ENCODE results near the gene HRCT1. TPM values are rescaled to one million over a fixed set of nuclear protein-coding genes. Genes with fewer than 3 reads are reported as not detected.

HRCT1 gene
- total and polyA plus RNA-seq, 4 donors: 0.81 to 1.6 (median 1.2) TPM; not detected in 1

DNA sequence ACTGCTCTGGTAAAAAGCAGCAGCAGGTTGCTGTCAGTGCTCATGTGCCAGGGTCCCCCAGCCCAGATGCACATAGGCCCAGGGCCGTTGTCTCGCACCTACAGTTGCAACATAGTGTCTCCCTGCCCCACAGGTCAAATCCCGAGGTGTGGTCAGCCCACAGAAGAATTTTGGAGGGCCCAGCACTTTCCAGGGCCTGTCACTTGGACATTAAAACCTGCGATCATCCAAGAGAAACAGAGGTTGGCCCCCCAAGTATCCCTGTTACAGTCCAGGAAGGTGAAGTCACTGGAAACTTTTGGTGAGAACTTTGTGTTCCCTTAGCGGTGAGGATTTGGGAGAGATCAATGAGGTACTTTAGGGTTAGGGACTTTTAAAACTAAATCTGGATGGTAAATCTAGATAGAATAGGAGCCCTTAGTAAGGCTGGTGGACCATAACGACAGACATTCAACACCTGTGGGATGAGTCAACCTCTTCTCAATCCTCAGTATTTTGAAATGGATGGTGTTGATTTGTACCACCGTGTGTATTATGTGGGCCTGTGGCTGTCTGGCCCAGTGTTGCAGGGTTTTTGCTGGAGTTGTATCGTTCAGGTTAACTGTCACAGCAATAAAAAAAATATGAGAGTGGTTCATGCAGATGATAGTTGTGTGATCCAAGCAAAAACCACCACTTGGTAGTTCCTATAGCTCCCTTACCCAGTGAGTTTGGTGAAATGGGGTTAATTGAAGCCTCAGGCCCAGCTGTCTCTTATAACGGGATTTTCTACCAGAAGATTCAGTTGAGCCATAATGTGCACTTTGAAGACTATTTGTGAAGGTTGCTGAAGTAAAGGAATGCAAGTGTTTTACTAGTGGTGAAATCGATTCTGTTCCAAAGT, 32.7 kb downstream of the HRCT1 start:
- no peaks in the 10 kb centered on the region for H3K9me3 ChIP-seq (ENCODE audit: control insufficient read depth, insufficient read depth, low read length)
- 89% methylated on average over 5 of the region's 10 CpGs for WGBS (ENCODE audit: insufficient coverage)
- no peaks in the 10 kb centered on the region for H3K4me1 ChIP-seq (ENCODE audit: control insufficient read depth, insufficient read depth, low read length)
- H3K27ac ChIP-seq (ENCODE audit: low read depth, low read length): no peak overlapping the region
- no peak for DNase-seq (ENCODE audit: low read depth in 4 of 6, low spot score in 6 of 6)
- H3K4me3 ChIP-seq (ENCODE audit: low read depth, low read length): no peak overlapping the region
- no peaks in the 10 kb centered on the region for H3K27me3 ChIP-seq (ENCODE audit: control insufficient read depth, insufficient read depth, low read length)
- H3K36me3 ChIP-seq (ENCODE audit: control insufficient read depth, insufficient read depth, low read length): no peaks in the 10 kb centered on the region

DNA sequence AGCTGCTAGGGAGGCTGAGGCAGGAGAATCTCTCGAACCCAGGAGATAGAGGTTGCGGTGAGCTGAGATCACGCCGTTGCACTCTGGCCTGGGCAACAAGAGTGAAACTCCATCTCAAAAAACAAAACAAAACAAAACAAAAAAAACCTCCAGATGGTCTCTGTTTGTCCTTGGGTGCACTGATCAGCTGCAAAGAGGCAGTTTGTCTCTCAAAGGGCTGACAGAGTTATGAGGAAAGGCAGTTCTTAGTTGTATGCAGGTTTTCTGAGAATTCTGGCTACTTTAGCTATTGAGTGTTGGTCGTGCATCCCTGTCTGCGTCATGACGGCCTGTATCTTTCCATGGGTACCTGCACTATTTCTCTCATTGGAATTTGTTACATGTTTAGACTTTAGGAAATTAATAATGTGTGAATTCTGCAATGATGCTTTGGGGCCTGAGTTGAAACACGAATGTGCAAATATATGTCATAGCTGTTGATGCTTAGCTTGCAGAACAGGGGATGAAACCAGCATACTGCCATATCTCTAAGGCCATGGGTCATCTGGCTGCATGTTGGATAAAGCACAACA, 33.8 kb downstream of the HRCT1 start:
- no peak for DNase-seq (ENCODE audit: low read depth in 4 of 6, low spot score in 6 of 6)
- Histone ChIP-seq H3K4me1 (ENCODE audit: control insufficient read depth, insufficient read depth, low read length) (no peaks in the 10 kb centered on the region), H3K9me3 (ENCODE audit: control insufficient read depth, insufficient read depth, low read length) (no peaks in the 10 kb centered on the region), H3K36me3 (ENCODE audit: control insufficient read depth, insufficient read depth, low read length) (no peaks in the 10 kb centered on the region), H3K4me3 (ENCODE audit: low read depth, low read length) (no peak overlapping the region), H3K27me3 (ENCODE audit: control insufficient read depth, insufficient read depth, low read length) (no peaks in the 10 kb centered on the region), H3K27ac (ENCODE audit: low read depth, low read length) (no peak overlapping the region)
- WGBS (ENCODE audit: insufficient coverage): 85% methylated on average over 4 of the region's 8 CpGs

DNA sequence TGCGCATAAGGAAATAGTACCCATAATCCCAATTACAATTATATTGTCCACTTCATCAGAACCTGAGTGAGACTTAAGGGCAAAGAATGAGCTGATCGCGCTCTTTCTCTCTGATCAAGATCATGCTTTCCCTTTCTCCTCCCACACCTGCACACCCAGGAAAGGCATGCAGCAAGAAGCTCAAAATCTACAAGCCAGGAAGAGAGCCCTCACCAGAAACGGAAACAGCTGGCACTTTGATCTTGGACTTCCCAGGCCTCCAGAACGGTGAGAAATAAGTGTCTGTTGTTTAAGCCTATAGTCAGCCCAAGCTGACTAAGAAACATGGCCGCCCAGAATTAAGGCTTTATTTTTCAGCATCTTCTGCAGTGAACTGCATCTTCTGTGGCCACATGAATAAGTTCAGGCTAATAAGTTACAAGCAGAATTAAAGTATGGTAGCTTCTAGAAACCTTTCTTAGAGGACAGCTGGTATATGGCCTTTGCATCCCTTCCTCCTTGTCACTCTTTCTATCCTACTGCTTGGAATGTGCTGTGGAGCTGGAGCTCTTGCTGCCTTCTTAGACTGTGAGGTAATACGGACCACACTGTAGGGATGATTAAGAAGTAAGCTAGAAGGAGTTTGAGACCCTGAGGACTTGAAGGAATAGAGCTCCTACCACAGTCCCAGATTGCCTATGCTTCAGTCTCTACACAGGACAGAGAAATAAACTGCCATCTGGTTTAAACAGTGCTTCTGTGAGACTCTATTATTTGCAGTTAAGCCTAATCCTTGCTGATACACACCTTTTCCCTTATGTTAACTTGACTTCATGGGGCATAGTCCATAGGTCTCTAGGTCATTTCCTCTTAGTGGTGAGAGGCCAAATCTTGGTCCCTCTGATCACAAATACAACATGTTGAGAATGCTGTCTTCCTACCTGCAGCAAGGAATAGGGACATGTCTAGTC, 34.7 kb downstream of the HRCT1 start:
- H3K9me3 ChIP-seq (ENCODE audit: control insufficient read depth, insufficient read depth, low read length): no peaks in the 10 kb centered on the region
- H3K4me3 ChIP-seq (ENCODE audit: low read depth, low read length): no peak overlapping the region
- H3K4me1 ChIP-seq (ENCODE audit: control insufficient read depth, insufficient read depth, low read length): peaks cover 5% of the 10 kb centered on the region
- no peaks in the 10 kb centered on the region for H3K36me3 ChIP-seq (ENCODE audit: control insufficient read depth, insufficient read depth, low read length)
- DNase-seq (ENCODE audit: low read depth in 4 of 6, low spot score in 6 of 6): no peak
- no peak overlapping the region for H3K27ac ChIP-seq (ENCODE audit: low read depth, low read length)
- WGBS (ENCODE audit: insufficient coverage): 79% methylated on average over 3 of the region's 7 CpGs
- no peaks in the 10 kb centered on the region for H3K27me3 ChIP-seq (ENCODE audit: control insufficient read depth, insufficient read depth, low read length)

GRCh38 chr9:35942286-35942685, 36.3 kb downstream of the HRCT1 start:
- WGBS (ENCODE audit: insufficient coverage): 78% methylated on average over 2 of the region's 5 CpGs

GRCh38 chr9:35944173-35944572, 38.2 kb downstream of the HRCT1 start:
- Histone ChIP-seq H3K36me3 (ENCODE audit: control insufficient read depth, insufficient read depth, low read length) (no peaks in the 10 kb centered on the region), H3K4me3 (ENCODE audit: low read depth, low read length) (no peak overlapping the region), H3K27me3 (ENCODE audit: control insufficient read depth, insufficient read depth, low read length) (peaks cover 3% of the 10 kb centered on the region), H3K4me1 (ENCODE audit: control insufficient read depth, insufficient read depth, low read length) (peaks cover 5% of the 10 kb centered on the region), H3K27ac (ENCODE audit: low read depth, low read length) (no peak overlapping the region), H3K9me3 (ENCODE audit: control insufficient read depth, insufficient read depth, low read length) (no peaks in the 10 kb centered on the region)
- DNase-seq (ENCODE audit: low read depth in 4 of 6, low spot score in 6 of 6): no peak
- WGBS (ENCODE audit: insufficient coverage): 92% methylated on average over 3 of the region's 3 CpGs

More at GRCh38 chr9:35942286-35942685, 36.3 kb downstream of the HRCT1 start:
- no peak for DNase-seq (ENCODE audit: low read depth in 4 of 6, low spot score in 6 of 6)
- Histone ChIP-seq H3K4me1 (ENCODE audit: control insufficient read depth, insufficient read depth, low read length) (peaks cover 5% of the 10 kb centered on the region), H3K27ac (ENCODE audit: low read depth, low read length) (no peak overlapping the region), H3K9me3 (ENCODE audit: control insufficient read depth, insufficient read depth, low read length) (no peaks in the 10 kb centered on the region), H3K36me3 (ENCODE audit: control insufficient read depth, insufficient read depth, low read length) (no peaks in the 10 kb centered on the region), H3K27me3 (ENCODE audit: control insufficient read depth, insufficient read depth, low read length) (no peaks in the 10 kb centered on the region), H3K4me3 (ENCODE audit: low read depth, low read length) (no peak overlapping the region)

- Histone ChIP-seq H3K4me3 (ENCODE audit: low read depth, low read length) (no peak overlapping the region), H3K27me3 (ENCODE audit: control insufficient read depth, insufficient read depth, low read length) (peaks cover 5% of the 10 kb centered on the region), H3K36me3 (ENCODE audit: control insufficient read depth, insufficient read depth, low read length) (no peaks in the 10 kb centered on the region), H3K9me3 (ENCODE audit: control insufficient read depth, insufficient read depth, low read length) (no peaks in the 10 kb centered on the region), H3K4me1 (ENCODE audit: control insufficient read depth, insufficient read depth, low read length) (peaks cover 5% of the 10 kb centered on the region), H3K27ac (ENCODE audit: low read depth, low read length) (no peak overlapping the region)
- 100% methylated on average over 1 of the region's 3 CpGs for WGBS (ENCODE audit: insufficient coverage)
- no peak for DNase-seq (ENCODE audit: low read depth in 4 of 6, low spot score in 6 of 6)
These were observed 38.8 kb downstream of the HRCT1 start for GRCh38 chr9:35944841-35945240.

DNA sequence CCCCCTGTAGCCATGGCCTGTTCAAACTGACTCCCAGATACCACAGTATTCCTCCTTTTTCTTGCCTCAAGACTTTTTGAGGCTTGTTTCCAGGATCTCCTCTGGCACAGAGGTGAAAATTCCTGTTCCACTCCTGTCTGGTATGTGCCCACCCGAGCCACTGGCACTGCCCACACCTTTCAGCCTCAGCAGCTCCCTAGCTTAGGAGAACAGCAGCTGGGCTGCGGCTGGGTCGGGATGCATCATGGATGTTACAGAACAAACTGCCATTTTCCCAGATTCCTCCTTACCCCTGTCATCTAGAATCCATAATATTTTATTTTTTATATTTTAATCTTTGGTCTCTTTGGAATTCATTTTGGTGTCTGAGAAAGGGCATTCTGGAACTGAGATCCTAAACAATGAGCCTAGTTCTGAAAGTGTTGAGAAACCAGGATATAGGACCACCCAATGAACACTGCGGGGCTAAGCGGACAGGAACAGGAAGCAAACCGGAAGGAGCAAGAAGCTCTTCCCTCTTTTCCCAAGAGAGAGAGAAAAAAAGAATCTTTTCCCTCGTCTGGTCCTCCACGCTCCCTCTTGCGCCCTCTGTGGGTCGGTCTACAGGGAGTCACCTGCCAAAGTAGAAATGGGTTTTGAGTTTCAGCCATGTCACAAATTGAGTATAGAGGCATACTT, 39.5 kb downstream of the HRCT1 start:
- Histone ChIP-seq H3K36me3 (ENCODE audit: control insufficient read depth, insufficient read depth, low read length) (no peaks in the 10 kb centered on the region), H3K4me3 (ENCODE audit: low read depth, low read length) (peak overlapping the region; percentile 17), H3K4me1 (ENCODE audit: control insufficient read depth, insufficient read depth, low read length) (peaks cover 5% of the 10 kb centered on the region), H3K27ac (ENCODE audit: low read depth, low read length) (no peak overlapping the region), H3K9me3 (ENCODE audit: control insufficient read depth, insufficient read depth, low read length) (no peaks in the 10 kb centered on the region), H3K27me3 (ENCODE audit: control insufficient read depth, insufficient read depth, low read length) (peaks cover 5% of the 10 kb centered on the region)
- peak; percentile 15 to 92 (median 41) for DNase-seq (ENCODE audit: low read depth in 4 of 6, low spot score in 6 of 6)
- WGBS (ENCODE audit: insufficient coverage): 86% methylated on average over 1 of the region's 10 CpGs

- Histone ChIP-seq H3K36me3 (ENCODE audit: control insufficient read depth, insufficient read depth, low read length) (no peaks in the 10 kb centered on the region), H3K4me1 (ENCODE audit: control insufficient read depth, insufficient read depth, low read length) (peaks cover 5% of the 10 kb centered on the region), H3K27ac (ENCODE audit: low read depth, low read length) (no peak overlapping the region), H3K4me3 (ENCODE audit: low read depth, low read length) (no peak overlapping the region), H3K9me3 (ENCODE audit: control insufficient read depth, insufficient read depth, low read length) (no peaks in the 10 kb centered on the region), H3K27me3 (ENCODE audit: control insufficient read depth, insufficient read depth, low read length) (peaks cover 8% of the 10 kb centered on the region)
- no CpG with 5 or more reads among the region's 2 CpGs for WGBS (ENCODE audit: insufficient coverage)
- DNase-seq (ENCODE audit: low read depth in 4 of 6, low spot score in 6 of 6): no peak
These were observed 42.4 kb downstream of the HRCT1 start for GRCh38 chr9:35948451-35948850.

DNA sequence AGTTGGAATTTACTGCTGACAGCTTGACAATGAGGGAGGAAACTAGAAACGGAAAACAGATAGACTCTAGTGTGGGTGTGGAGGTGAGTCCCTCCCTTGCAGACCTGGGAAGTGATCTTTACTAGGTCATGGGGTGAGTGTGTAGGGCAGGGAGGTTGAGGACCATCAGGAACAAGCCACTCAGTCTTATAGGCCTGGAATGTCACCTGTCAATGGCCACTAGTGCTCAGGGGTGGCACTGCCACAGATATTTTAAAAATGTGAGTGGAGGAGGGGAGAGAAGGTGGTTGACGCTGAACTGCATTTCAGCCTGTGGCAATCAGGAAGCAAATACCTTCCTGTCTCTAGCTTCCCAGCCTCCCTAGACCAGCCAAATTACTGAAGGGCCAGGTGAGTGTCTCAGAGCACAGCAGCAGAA, 42.9 kb downstream of the HRCT1 start:
- no peak for DNase-seq (ENCODE audit: low read depth in 4 of 6, low spot score in 6 of 6)
- H3K4me3 ChIP-seq (ENCODE audit: low read depth, low read length): no peak overlapping the region
- no peak overlapping the region for H3K27ac ChIP-seq (ENCODE audit: low read depth, low read length)
- peaks cover 9% of the 10 kb centered on the region for H3K27me3 ChIP-seq (ENCODE audit: control insufficient read depth, insufficient read depth, low read length)
- peaks cover 5% of the 10 kb centered on the region for H3K4me1 ChIP-seq (ENCODE audit: control insufficient read depth, insufficient read depth, low read length)
- no peaks in the 10 kb centered on the region for H3K9me3 ChIP-seq (ENCODE audit: control insufficient read depth, insufficient read depth, low read length)
- no peaks in the 10 kb centered on the region for H3K36me3 ChIP-seq (ENCODE audit: control insufficient read depth, insufficient read depth, low read length)
- WGBS (ENCODE audit: insufficient coverage): 24% methylated on average over 1 of the region's 2 CpGs
